BLaER1 treated with 17β-estradiol and CSF1 and Interleukin-3, amounts not matched to agents 10 nM and 100 nM (cell line): ENCODE measurements around the gene PNMA6E.
"Not testable (repeated sequence)": the region's sequence is repeated elsewhere in the genome, so short reads cannot be mapped to it uniquely, and the experiment has no call there.

Experiments used
- H3K27ac ChIP-seq, 11 experiments: shearing (Covaris generic); formaldehyde crosslinking; 2 replicates each; pipeline ENCODE4 v1.8.1; 2022
- H3K27me3 ChIP-seq, 11 experiments: shearing (Covaris generic); formaldehyde crosslinking; 2 replicates each; pipeline ENCODE4 v1.8.1; 2022
- H3K36me3 ChIP-seq, 11 experiments: shearing (Covaris generic); formaldehyde crosslinking; 2 replicates each; pipeline ENCODE4 v1.8.1; 2022
- H3K4me1 ChIP-seq, 10 experiments: shearing (Covaris generic); formaldehyde crosslinking; 2 replicates each; pipeline ENCODE4 v1.8.1; 2022
- H3K4me2 ChIP-seq, 11 experiments: shearing (Covaris generic); formaldehyde crosslinking; 2 replicates each; pipeline ENCODE4 v1.8.1; 2022
- H3K4me3 ChIP-seq, 10 experiments: shearing (Covaris generic); formaldehyde crosslinking; 2 replicates each; pipeline ENCODE4 v1.8.1; 2022
- H3K9ac ChIP-seq, 11 experiments: shearing (Covaris generic); formaldehyde crosslinking; 2 replicates each; pipeline ENCODE4 v1.8.1; 2022
- H3K9me3 ChIP-seq, 11 experiments: shearing (Covaris generic); formaldehyde crosslinking; replicated peaks in 1 of 11; 2 replicates each; pipeline ENCODE4 v1.8.1; 2022
- H4K20me1 ChIP-seq, 11 experiments: shearing (Covaris generic); formaldehyde crosslinking; 2 replicates each; pipeline ENCODE4 v1.8.1; 2022
- Cebpa-rat ChIP-seq, 11 experiments: shearing (Covaris generic); IDR thresholded peaks; 2 replicates each; pipeline ENCODE4 v1.8.1; 2022

PNMA6E gene

DNA sequence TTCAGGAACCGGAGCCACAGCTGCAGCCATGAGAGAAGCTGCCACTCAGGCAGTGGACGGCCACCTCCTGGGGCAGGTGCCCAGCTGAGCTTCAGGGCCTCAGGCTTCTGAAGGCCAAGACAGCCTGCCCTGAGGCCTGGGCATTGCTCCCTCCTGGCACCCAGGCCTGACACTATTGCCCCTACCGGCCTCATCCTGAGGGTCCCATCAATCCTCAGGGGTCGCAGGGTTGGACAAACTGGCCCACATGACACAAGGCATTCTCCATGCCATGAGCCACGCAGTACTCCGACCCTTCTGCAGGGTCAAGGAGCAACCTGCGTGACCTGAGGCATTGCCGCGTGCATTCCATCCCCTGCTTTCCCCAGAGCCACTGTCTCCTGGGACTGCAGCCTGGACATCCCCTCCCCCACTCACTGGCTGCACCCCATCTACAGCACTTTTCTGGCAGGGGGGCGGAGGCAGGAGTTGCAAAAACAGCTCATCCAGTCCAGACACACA lies 7.1 kb upstream of the PNMA6E start:
- TF ChIP-seq Cebpa-rat (IDR thresholded peaks at IDR 0.05): no peak
- no peak overlapping the region for H3K4me3 ChIP-seq
- peaks cover 0 to 15% (median 0%) of the 10 kb centered on the region in 11 experiments; a peak in 3 of 22 replicates for H3K9me3 ChIP-seq
- H4K20me1 ChIP-seq: peaks cover 0 to 40% (median 0%) of the 10 kb centered on the region in 11 experiments; a peak in 8 of 22 replicates
- H3K27me3 ChIP-seq: peaks cover 43 to 99% (median 86%) of the 10 kb centered on the region in 11 experiments
- no peak overlapping the region for H3K4me2 ChIP-seq
- H3K4me1 ChIP-seq: peaks cover 5 to 16% (median 8%) of the 10 kb centered on the region in 10 experiments; a peak in 16 of 20 replicates
- H3K36me3 ChIP-seq: no peaks in the 10 kb centered on the region
- no peak overlapping the region for H3K27ac ChIP-seq
- no peak overlapping the region for H3K9ac ChIP-seq

DNA sequence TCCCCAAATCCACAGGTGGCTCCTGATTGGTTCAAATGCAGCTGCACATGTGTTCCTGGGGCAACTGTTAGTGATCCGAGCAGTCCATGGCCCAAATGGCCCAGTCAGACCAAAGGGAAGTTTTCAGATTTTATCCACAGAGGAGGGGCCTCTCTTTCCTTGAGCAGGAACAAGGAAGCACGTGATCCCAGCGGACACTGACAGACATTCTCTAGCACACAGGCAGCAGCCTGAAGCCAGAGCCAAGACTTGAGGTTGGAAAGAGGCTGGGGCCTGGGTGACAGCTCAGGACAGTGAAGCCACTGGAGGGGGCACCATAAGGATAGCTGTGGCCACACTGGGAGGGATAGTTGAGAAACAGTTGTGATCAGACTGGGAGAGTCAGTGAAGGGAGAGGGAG lies 6.6 kb upstream of the PNMA6E start:
- Histone ChIP-seq H3K36me3 (no peaks in the 10 kb centered on the region), H3K9me3 (peaks cover 0 to 15% (median 0%) of the 10 kb centered on the region in 11 experiments; a peak in 3 of 22 replicates), H3K4me2 (no peak overlapping the region), H3K27me3 (peaks cover 43 to 99% (median 85%) of the 10 kb centered on the region in 11 experiments), H3K4me1 (peaks cover 4 to 14% (median 8%) of the 10 kb centered on the region in 10 experiments; a peak in 16 of 20 replicates), H3K27ac (no peak overlapping the region), H3K4me3 (no peak overlapping the region), H3K9ac (no peak overlapping the region), H4K20me1 (peaks cover 0 to 37% (median 0%) of the 10 kb centered on the region in 11 experiments; a peak in 8 of 22 replicates)
- TF ChIP-seq Cebpa-rat (IDR thresholded peaks at IDR 0.05): no peak

DNA sequence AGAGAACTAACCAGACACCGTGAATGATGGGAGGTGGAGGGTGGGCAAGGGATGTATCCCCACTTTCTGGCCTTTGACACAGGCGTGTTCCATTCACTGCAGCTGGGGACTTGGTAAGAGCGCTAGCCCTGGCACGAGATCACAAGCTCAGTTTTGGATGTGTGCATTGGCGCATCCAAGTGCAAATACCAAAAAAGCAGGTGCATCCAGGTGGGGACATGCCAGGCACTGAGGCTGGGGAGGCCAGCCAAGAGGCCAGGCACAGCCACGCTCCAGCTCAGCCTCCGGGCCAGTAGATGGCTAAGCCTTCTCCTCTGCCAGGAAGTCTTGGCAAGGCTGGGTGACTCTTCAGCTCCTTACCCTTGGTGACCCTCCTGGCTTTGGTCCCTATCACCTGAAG lies 5.8 kb upstream of the PNMA6E start:
- H3K9me3 ChIP-seq: peaks cover 0 to 15% (median under 1%) of the 10 kb centered on the region in 11 experiments; a peak in 10 of 22 replicates
- peaks cover 0 to 33% (median 0%) of the 10 kb centered on the region in 11 experiments; a peak in 7 of 22 replicates for H4K20me1 ChIP-seq
- H3K4me1 ChIP-seq: peaks cover 0 to 6% (median 5%) of the 10 kb centered on the region in 10 experiments; a peak in 15 of 20 replicates
- no peak overlapping the region for H3K9ac ChIP-seq
- H3K27me3 ChIP-seq: peaks cover 37 to 97% (median 80%) of the 10 kb centered on the region in 11 experiments
- TF ChIP-seq Cebpa-rat (IDR thresholded peaks at IDR 0.05): no peak
- H3K36me3 ChIP-seq: no peaks in the 10 kb centered on the region
- H3K4me3 ChIP-seq: no peak overlapping the region
- no peak overlapping the region for H3K4me2 ChIP-seq
- no peak overlapping the region for H3K27ac ChIP-seq

DNA sequence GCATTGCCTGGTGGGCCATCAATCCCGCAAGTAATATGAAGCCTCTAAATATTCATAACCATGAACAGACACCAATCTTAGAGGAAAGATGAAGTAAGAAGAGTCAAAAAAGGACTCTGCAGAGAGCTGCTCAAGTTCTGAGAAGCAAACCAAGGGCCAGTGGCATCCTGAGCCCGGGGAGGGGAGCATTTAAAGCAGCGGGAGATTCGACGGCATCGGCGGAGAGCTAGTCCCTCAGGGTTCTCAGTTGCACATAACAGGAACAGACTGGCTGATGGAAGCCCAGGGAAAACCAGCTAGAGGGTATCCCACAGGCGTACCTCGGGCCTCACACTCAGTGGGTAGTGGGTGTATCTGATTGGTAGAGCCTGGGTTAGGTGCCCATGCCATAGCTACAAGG lies 4.9 kb upstream of the PNMA6E start:
- H3K9me3 ChIP-seq: peaks cover 4 to 19% (median 9%) of the 10 kb centered on the region in 11 experiments; a peak in 18 of 22 replicates
- H4K20me1 ChIP-seq: peaks cover 0 to 33% (median 0%) of the 10 kb centered on the region in 11 experiments; a peak in 6 of 22 replicates
- no peak overlapping the region for H3K4me2 ChIP-seq
- no peak overlapping the region for H3K9ac ChIP-seq
- no peak overlapping the region for H3K4me3 ChIP-seq
- H3K36me3 ChIP-seq: no peaks in the 10 kb centered on the region
- H3K27me3 ChIP-seq: peaks cover 28 to 90% (median 71%) of the 10 kb centered on the region in 11 experiments
- H3K27ac ChIP-seq: no peak overlapping the region
- H3K4me1 ChIP-seq: no peaks in the 10 kb centered on the region
- no peak for TF ChIP-seq Cebpa-rat (IDR thresholded peaks at IDR 0.05)

DNA sequence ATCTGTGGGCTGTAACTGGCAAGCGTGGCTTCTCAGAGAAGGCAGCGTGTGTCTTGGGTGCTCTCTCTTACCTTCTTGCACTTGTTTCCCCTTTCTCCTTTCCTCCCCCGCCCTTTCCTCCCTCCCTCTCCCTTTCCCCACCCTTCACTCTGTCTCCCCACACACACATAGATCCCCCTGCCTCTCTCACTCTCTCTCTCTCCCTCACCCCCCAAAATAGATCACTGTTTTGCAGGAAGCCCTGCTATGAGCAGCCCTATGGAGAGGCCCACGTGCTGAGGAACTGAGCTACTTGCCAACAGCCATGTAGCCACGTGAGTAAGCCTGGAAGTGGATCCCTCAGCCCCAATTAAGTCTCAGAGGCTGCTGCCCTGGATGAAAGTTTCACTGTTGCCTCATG lies 4.3 kb upstream of the PNMA6E start:
- Histone ChIP-seq H3K9me3 (peaks cover 6 to 22% (median 12%) of the 10 kb centered on the region in 11 experiments; a peak in 18 of 22 replicates), H3K9ac (no peak overlapping the region), H3K4me1 (no peaks in the 10 kb centered on the region), H3K4me3 (no peak overlapping the region), H3K27me3 (peaks cover 22 to 84% (median 65%) of the 10 kb centered on the region in 11 experiments), H4K20me1 (peaks cover 0 to 32% (median 0%) of the 10 kb centered on the region in 11 experiments; a peak in 6 of 22 replicates), H3K36me3 (no peaks in the 10 kb centered on the region), H3K4me2 (no peak overlapping the region), H3K27ac (no peak overlapping the region)
- no peak for TF ChIP-seq Cebpa-rat (IDR thresholded peaks at IDR 0.05)

DNA sequence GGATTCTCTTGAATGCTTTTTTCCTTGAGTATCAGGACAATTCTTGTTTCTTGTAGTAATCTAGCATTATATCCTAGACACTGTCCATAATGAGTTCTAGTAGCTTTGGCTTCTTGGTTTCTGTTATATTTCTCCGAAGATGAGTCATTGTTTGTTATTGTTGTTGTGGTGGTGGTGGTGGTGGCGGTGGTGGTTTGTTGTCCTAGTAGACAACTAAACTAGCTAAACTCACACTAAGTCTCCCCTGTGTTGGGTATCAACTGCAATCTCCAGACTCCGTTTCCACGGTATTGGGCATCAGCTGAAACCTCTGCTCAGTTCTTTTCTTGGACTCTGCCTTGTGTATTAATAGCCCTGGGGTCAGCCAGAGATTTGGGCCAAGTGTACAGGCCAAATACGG lies 3.2 kb upstream of the PNMA6E start:
- H4K20me1 ChIP-seq: peaks cover 0 to 26% (median 0%) of the 10 kb centered on the region in 11 experiments; a peak in 5 of 22 replicates
- H3K4me2 ChIP-seq, H3K4me3 ChIP-seq, H3K36me3 ChIP-seq, H3K9ac ChIP-seq, H3K27ac ChIP-seq, H3K4me1 ChIP-seq: not testable (repeated sequence)
- H3K9me3 ChIP-seq: peaks cover 7 to 22% (median 13%) of the 10 kb centered on the region in 11 experiments; a peak in 19 of 22 replicates
- H3K27me3 ChIP-seq: peaks cover 19 to 73% (median 60%) of the 10 kb centered on the region in 11 experiments

DNA sequence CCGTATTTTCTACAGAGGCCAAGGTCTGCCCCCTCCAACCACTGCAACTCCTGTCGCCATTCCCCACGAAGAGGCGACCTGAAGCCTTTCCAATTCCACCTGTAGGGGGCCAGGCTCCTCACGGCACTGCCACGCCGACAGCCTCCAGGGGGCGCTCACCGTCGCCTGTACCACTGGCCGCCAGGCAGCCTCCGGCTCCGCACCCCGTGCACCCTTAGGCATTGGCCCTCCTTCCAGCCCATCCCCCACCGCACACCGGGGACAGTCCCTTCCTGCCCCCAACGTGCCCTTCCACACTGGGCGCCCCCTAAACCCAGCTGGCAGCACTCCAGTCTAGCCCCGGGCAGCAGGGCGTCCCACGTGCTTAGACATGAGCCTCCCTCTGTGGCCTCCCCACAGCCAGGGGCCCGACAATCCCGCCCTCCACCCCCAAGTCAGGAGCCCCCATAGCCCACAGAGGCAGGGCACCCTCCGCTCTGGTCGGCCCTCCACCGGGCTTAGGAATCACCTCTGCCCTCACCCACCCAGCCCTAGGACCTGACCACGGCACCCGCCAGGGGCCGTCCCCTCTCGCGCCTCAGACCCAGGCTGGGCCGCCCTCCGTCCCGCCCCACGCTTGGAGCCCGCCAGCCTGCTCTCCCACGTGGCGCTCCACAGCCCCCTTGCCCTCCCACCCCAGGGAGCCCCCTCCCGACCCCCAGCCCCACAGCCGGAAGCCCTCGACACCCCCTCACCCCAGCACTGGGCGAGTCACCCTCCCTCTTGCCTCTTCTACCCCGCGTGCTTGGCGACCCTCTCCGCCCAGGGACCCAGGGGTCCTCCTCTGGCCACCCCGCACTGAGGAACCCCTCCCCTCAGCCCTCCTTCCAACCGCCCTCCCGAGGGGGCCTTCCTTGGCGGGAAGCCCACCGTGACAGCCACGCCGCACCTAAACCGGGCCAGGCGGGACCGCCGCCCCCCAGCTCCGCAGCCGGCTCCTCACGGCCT lies 711 bp downstream of the PNMA6E start:
- H3K36me3 ChIP-seq: no peaks in the 10 kb centered on the region
- peak overlapping the region; percentile 5 to 54 (median 14); a peak in 10 of 22 replicates for H3K4me2 ChIP-seq
- peak overlapping the region in 1 of 11 experiments; percentile 7; a peak in 1 of 22 replicates for H3K27ac ChIP-seq
- H4K20me1 ChIP-seq: no peaks in the 10 kb centered on the region; a peak in 1 of 22 replicates
- H3K4me1 ChIP-seq: peaks cover 14 to 30% (median 23%) of the 10 kb centered on the region in 10 experiments
- no peak overlapping the region for H3K9ac ChIP-seq
- TF ChIP-seq Cebpa-rat (IDR thresholded peaks at IDR 0.05): no peak
- no peak overlapping the region for H3K4me3 ChIP-seq
- peaks cover 7 to 22% (median 13%) of the 10 kb centered on the region in 11 experiments; a peak in 19 of 22 replicates for H3K9me3 ChIP-seq
- peaks cover 19 to 47% (median 35%) of the 10 kb centered on the region in 11 experiments for H3K27me3 ChIP-seq

DNA sequence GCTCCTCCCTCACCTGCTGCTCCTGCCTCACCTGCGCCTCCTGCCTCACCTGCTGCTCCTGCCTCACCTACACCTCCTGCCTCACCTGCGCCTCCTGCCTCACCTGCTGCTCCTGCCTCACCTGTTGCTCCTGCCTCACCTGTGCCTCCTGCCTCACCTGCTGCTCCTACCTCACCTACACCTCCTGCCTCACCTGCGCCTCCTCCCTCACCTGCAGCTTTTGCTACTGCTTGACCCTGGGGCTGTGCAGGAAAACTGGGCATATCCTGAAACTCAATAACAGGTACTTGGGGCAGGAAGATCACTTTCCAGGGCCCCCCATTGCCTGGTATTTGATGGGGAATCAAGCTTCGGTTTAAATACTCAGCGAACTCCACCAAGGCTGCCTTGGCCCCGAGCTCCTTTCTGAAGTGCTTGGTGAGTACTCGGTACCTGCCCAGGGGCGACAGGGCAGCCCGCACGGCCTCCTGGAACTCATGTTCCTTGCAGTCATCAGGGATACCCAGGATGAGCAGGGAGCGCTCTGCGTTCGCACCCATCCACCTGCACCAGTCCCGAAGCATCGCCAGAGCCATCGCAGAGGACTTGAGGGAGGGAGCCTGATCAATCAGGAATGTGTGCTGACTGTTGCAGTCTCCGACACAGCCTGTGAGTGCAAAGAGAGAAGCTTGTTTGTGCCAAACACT lies 2.7 kb downstream of the PNMA6E start:
- H3K4me2 ChIP-seq: no peak overlapping the region
- no peak overlapping the region for H3K9ac ChIP-seq
- no peaks in the 10 kb centered on the region; a peak in 1 of 22 replicates for H4K20me1 ChIP-seq
- H3K4me3 ChIP-seq: no peak overlapping the region
- TF ChIP-seq Cebpa-rat (IDR thresholded peaks at IDR 0.05): no peak
- H3K4me1 ChIP-seq: peaks cover 14 to 44% (median 38%) of the 10 kb centered on the region in 10 experiments
- no peaks in the 10 kb centered on the region for H3K36me3 ChIP-seq
- H3K9me3 ChIP-seq: peaks cover 7 to 24% (median 13%) of the 10 kb centered on the region in 11 experiments; a peak in 19 of 22 replicates
- H3K27ac ChIP-seq: no peak overlapping the region
- peaks cover 8 to 47% (median 25%) of the 10 kb centered on the region in 11 experiments; a peak in 21 of 22 replicates for H3K27me3 ChIP-seq
